SK-N-SH (cell line): ENCODE data around the gene OPCML.

Experiments used
- CTCF ChIP-seq: fragments of 200-600 bp; sonication (generic); IDR thresholded peaks from 2 replicates; pipeline ENCODE4 v1.6.1; 2017; ENCODE audit warnings: antibody characterized with exemption, mild to moderate bottlenecking, moderate library complexity
- IRF3 ChIP-seq: fragments of 150-350 bp; IDR thresholded peaks from 2 replicates; pipeline ENCODE4 v1.6.1; 2016; ENCODE audit warnings: mild to moderate bottlenecking, low read depth, low read length
- JUND ChIP-seq: IDR thresholded peaks from 2 replicates; pipeline ENCODE4 v1.4.0; 2012
- NRF1 ChIP-seq: IDR thresholded peaks from 2 replicates; pipeline ENCODE4 v1.6.1; 2012; ENCODE audit warnings: low read depth, mild to moderate bottlenecking, low read length
- RAD21 ChIP-seq: IDR thresholded peaks from 2 replicates; pipeline ENCODE4 v1.6.1; 2012; ENCODE audit warnings: mild to moderate bottlenecking, low read length
- RCOR1 ChIP-seq: fragments of 150-350 bp; IDR thresholded peaks from 2 replicates; pipeline ENCODE4 v1.6.1; 2017; ENCODE audit warnings: antibody characterized with exemption, low read length
- RXRA ChIP-seq: IDR thresholded peaks from 2 replicates; pipeline ENCODE4 v1.4.0; 2012; ENCODE audit warnings: low read depth, mild to moderate bottlenecking, borderline replicate concordance
- SMC3 ChIP-seq: IDR thresholded peaks from 2 replicates; pipeline ENCODE4 v1.6.1; 2012; ENCODE audit warnings: low read depth, low read length, improper control_type of control experiment
- TAF1 ChIP-seq: IDR thresholded peaks from 2 replicates; pipeline ENCODE4 v1.6.1; 2012; ENCODE audit warnings: low read depth, mild to moderate bottlenecking, low read length, moderate library complexity, borderline replicate concordance
- TCF12 ChIP-seq: IDR thresholded peaks from 2 replicates; pipeline ENCODE4 v1.4.0; 2012

GRCh38 chr11:133498969-133499368 is 33.3 kb downstream of the OPCML start:
- TF ChIP-seq TAF1 (no peak), RAD21 (no peak), SMC3 (no peak), CTCF (no peak), RXRA (no peak), NRF1 (no peak), RCOR1 (no peak), IRF3 (no peak), JUND (no peak), TCF12 (no peak)
